Measurements from ENCODE around the gene PPP1R14B. TPM values are rescaled to one million over a fixed set of nuclear protein-coding genes. Genes with fewer than 3 reads are reported as not detected.

The PPP1R14B gene, protein sequence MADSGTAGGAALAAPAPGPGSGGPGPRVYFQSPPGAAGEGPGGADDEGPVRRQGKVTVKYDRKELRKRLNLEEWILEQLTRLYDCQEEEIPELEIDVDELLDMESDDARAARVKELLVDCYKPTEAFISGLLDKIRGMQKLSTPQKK
- 100 to 1,000 TPM in 1 of 4 donors, 10 to 100 TPM in 3; 78.7 to 101 (median 99.0) TPM for total RNA-seq

- H3K4me3 ChIP-seq = peak within 1 kb of the TSS; percentile 48 to 82 (median 67)
- TF ChIP-seq POLR2A (IDR thresholded peaks at IDR 0.05) = peak; percentile 22 to 48
- TF ChIP-seq, protein P1, sequence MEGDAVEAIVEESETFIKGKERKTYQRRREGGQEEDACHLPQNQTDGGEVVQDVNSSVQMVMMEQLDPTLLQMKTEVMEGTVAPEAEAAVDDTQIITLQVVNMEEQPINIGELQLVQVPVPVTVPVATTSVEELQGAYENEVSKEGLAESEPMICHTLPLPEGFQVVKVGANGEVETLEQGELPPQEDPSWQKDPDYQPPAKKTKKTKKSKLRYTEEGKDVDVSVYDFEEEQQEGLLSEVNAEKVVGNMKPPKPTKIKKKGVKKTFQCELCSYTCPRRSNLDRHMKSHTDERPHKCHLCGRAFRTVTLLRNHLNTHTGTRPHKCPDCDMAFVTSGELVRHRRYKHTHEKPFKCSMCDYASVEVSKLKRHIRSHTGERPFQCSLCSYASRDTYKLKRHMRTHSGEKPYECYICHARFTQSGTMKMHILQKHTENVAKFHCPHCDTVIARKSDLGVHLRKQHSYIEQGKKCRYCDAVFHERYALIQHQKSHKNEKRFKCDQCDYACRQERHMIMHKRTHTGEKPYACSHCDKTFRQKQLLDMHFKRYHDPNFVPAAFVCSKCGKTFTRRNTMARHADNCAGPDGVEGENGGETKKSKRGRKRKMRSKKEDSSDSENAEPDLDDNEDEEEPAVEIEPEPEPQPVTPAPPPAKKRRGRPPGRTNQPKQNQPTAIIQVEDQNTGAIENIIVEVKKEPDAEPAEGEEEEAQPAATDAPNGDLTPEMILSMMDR (IDR thresholded peaks at IDR 0.05) = peak in 5 of 6 experiments; percentile 7 to 34 (median 28)
- H3K9me3 ChIP-seq = no peaks in the 10 kb centered on the region
- H3K36me3 ChIP-seq = peaks cover 0 to 7% (median 0%) of the 10 kb centered on the region in 3 donors
- DNase-seq = peak; percentile 85 to 95 (median 94)
- peaks cover 0 to 69% (median 21%) of the 10 kb centered on the region in 4 donors for H3K4me1 ChIP-seq
- H3K27ac ChIP-seq = peak within 1 kb of the TSS; percentile 87 to 96 (median 90)
- no peaks in the 10 kb centered on the region for H3K27me3 ChIP-seq
Observed at GRCh38 chr11:64246871-64247728, at the start of gene PPP1R14B. PPP1R14B (minus strand) TSS chr11:64246943; CDS start chr11:64246673, 270 bp downstream.

- no peak for TF ChIP-seq POLR2A (IDR thresholded peaks at IDR 0.05)
- H3K27me3 ChIP-seq = peaks cover 0 to 64% of the 10 kb centered on the region in 2 donors
- no peak overlapping the region for H3K27ac ChIP-seq
- H3K36me3 ChIP-seq = no peaks in the 10 kb centered on the region
- DNase-seq = no peak
- H3K4me1 ChIP-seq = peaks cover 0 to 36% (median 29%) of the 10 kb centered on the region in 4 donors
- no peak overlapping the region for H3K4me3 ChIP-seq
- no peaks in the 10 kb centered on the region for H3K9me3 ChIP-seq
Observed at GRCh38 chr11:64296236-64296635, 49.5 kb upstream of the PPP1R14B start.

DNA sequence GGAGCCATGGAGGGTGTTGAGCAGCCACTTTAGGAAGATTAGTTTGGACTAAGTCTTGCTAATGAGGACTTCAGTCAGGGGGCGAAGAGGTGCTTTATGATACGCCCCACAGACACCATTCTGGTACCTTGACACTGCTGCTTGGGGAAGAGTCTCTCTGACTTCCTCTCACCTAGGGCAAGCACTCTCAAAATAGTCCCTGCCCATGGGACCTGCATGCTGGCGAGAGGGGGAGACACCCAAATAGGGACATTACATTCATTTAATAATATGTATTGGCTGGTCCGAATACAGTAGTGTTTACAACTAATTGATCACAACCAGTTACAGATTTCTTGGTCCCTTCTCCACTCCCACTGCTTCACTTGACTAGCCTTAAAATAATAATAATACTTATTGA is 49.0 kb upstream of the PPP1R14B start:
- Histone ChIP-seq H3K4me3 (no peak overlapping the region), H3K4me1 (peaks cover 0 to 35% (median 27%) of the 10 kb centered on the region in 4 donors), H3K9me3 (no peaks in the 10 kb centered on the region), H3K27me3 (peaks cover 0 to 68% of the 10 kb centered on the region in 2 donors), H3K36me3 (no peaks in the 10 kb centered on the region), H3K27ac (no peak overlapping the region)
- TF ChIP-seq, protein P1 (IDR thresholded peaks at IDR 0.05) = no peak
- TF ChIP-seq POLR2A (IDR thresholded peaks at IDR 0.05) = no peak
- no peak for DNase-seq

GRCh38 chr11:64294774-64295173 is 48.0 kb upstream of the PPP1R14B start:
- Histone ChIP-seq H3K27me3 (peaks cover 0 to 66% of the 10 kb centered on the region in 2 donors), H3K9me3 (no peaks in the 10 kb centered on the region), H3K27ac (no peak overlapping the region), H3K4me1 (peaks cover 0 to 25% (median 17%) of the 10 kb centered on the region in 4 donors), H3K4me3 (no peak overlapping the region), H3K36me3 (no peaks in the 10 kb centered on the region)
- DNase-seq = no peak
- TF ChIP-seq, protein P1 (IDR thresholded peaks at IDR 0.05) = no peak
- TF ChIP-seq POLR2A (IDR thresholded peaks at IDR 0.05) = no peak

- Histone ChIP-seq H3K4me1 (peaks cover 0 to 16% (median 11%) of the 10 kb centered on the region in 4 donors), H3K36me3 (no peaks in the 10 kb centered on the region), H3K27ac (no peak overlapping the region), H3K27me3 (peaks cover 0 to 48% of the 10 kb centered on the region in 2 donors), H3K4me3 (peak overlapping the region; percentile 5 to 47 (median 44)), H3K9me3 (no peaks in the 10 kb centered on the region)
- DNase-seq = peak in 1 of 3 donors; percentile 43
- TF ChIP-seq POLR2A (IDR thresholded peaks at IDR 0.05) = no peak
- TF ChIP-seq, protein P1 (IDR thresholded peaks at IDR 0.05) = no peak
Observed at GRCh38 chr11:64292460-64293254, 45.9 kb upstream of the PPP1R14B start.

All from Peyer's patch (tissue), 4 donors.